MM.1S (cell line): ENCODE measurements around the gene ZAP70.
"Not testable (repeated sequence)": the region's sequence is repeated elsewhere in the genome, so short reads cannot be mapped to it uniquely, and the experiment has no call there.

Experiments
- DNase-seq: peaks from one replicate; pipeline ENCODE4 v3.0.0-alpha.2; 2015
- H2AFZ ChIP-seq: fragments of 300-600 bp; sonication (generic); 2 replicates; pipeline ENCODE4 v1.6.0; 2016; ENCODE audit warnings: antibody characterized with exemption, low read length
- H3F3A ChIP-seq: fragments of 300-600 bp; sonication (generic); 2 replicates; pipeline ENCODE4 v1.6.1; 2016; ENCODE audit warnings: mild to moderate bottlenecking, antibody characterized with exemption, low read length, moderate library complexity, mixed read lengths; ENCODE audit not compliant: insufficient read depth
- H3K27ac ChIP-seq: fragments of 300-600 bp; sonication (generic); 2 replicates; pipeline ENCODE4 v1.5.1; 2016; ENCODE audit warnings: mild to moderate bottlenecking, low read length
- H3K27me3 ChIP-seq: fragments of 300-600 bp; sonication (generic); replicated peaks from 2 replicates; pipeline ENCODE4 v1.6.0; 2016; ENCODE audit warnings: low read length; ENCODE audit not compliant: insufficient read depth
- H3K36me3 ChIP-seq: fragments of 300-600 bp; sonication (generic); replicated peaks from 2 replicates; pipeline ENCODE4 v1.6.1; 2016; ENCODE audit warnings: mild to moderate bottlenecking, low read length, mixed read lengths; ENCODE audit not compliant: insufficient read depth
- H3K4me1 ChIP-seq: fragments of 300-600 bp; sonication (generic); 2 replicates; pipeline ENCODE4 v1.6.1; 2016; ENCODE audit warnings: low read length, mixed read lengths
- H3K4me2 ChIP-seq: fragments of 300-600 bp; sonication (generic); 2 replicates; pipeline ENCODE4 v1.6.0; 2016; ENCODE audit warnings: low read depth, low read length
- H3K4me3 ChIP-seq: fragments of 300-600 bp; sonication (generic); 2 replicates; pipeline ENCODE4 v1.5.1; 2016; ENCODE audit warnings: low read length, mixed read lengths
- H3K79me2 ChIP-seq: fragments of 300-600 bp; sonication (generic); 2 replicates; pipeline ENCODE4 v1.6.1; 2016; ENCODE audit warnings: mixed run types, low read length, mixed read lengths
- H3K9ac ChIP-seq: fragments of 300-600 bp; sonication (generic); 2 replicates; pipeline ENCODE4 v1.6.1; 2016; ENCODE audit warnings: low read length, mixed read lengths
- H3K9me2 ChIP-seq: fragments of 300-600 bp; sonication (generic); replicated peaks from 2 replicates; pipeline ENCODE4 v1.6.1; 2016; ENCODE audit warnings: mild to moderate bottlenecking, low read length, mixed read lengths; ENCODE audit not compliant: insufficient read depth
- H3K9me3 ChIP-seq: fragments of 300-600 bp; sonication (generic); replicated peaks from 2 replicates; pipeline ENCODE4 v1.6.1; 2016; ENCODE audit warnings: mild to moderate bottlenecking, low read length, mixed read lengths; ENCODE audit not compliant: insufficient read depth
- H4K20me1 ChIP-seq: fragments of 300-600 bp; sonication (generic); 2 replicates; pipeline ENCODE4 v1.6.1; 2016; ENCODE audit warnings: mild to moderate bottlenecking, low read length, moderate library complexity, mixed read lengths; ENCODE audit not compliant: insufficient read depth
- CTCF ChIP-seq: fragments of 300-600 bp; sonication (generic); IDR thresholded peaks from 2 replicates; pipeline ENCODE4 v1.5.1; 2016; ENCODE audit warnings: antibody characterized with exemption, low read length, mixed read lengths
- EZH2 ChIP-seq: fragments of 300-600 bp; sonication (generic); optimal IDR thresholded peaks from 2 replicates; pipeline ENCODE3; 2017; ENCODE audit warnings: low read depth, mild to moderate bottlenecking, antibody characterized with exemption, low read length, mixed read lengths
- EZH2phosphoT487 ChIP-seq: fragments of 300-600 bp; sonication (generic); IDR thresholded peaks from 2 replicates; pipeline ENCODE4 v1.6.1; 2018; ENCODE audit warnings: antibody characterized with exemption, low read length

Gene ZAP70

GRCh38 chr2:97678298-97678697 lies 35.1 kb upstream of the ZAP70 start:
- Histone ChIP-seq H3F3A (no peaks in the 10 kb centered on the region), H3K36me3 (no peaks in the 10 kb centered on the region; the same call in 1 of the 2 replicates), H2AFZ (no peak overlapping the region), H3K9me3 (no peaks in the 10 kb centered on the region), H3K4me3 (no peak overlapping the region), H3K79me2 (no peaks in the 10 kb centered on the region), H3K4me1 (no peaks in the 10 kb centered on the region), H3K9me2 (no peaks in the 10 kb centered on the region), H3K9ac (no peak overlapping the region), H3K4me2 (no peak overlapping the region), H3K27me3 (no peaks in the 10 kb centered on the region), H3K27ac (no peak overlapping the region), H4K20me1 (no peaks in the 10 kb centered on the region)
- no peak for DNase-seq
- no peak for TF ChIP-seq EZH2phosphoT487
- TF ChIP-seq EZH2 = no peak
- no peak for TF ChIP-seq CTCF

- not testable (repeated sequence) for H3K9ac ChIP-seq, H3K79me2 ChIP-seq, H3K27ac ChIP-seq
Measured at GRCh38 chr2:97687235-97687634, 26.1 kb upstream of the ZAP70 start.

GRCh38 chr2:97688062-97688827 lies 25.1 kb upstream of the ZAP70 start:
- Histone ChIP-seq H3K9me2 (no peaks in the 10 kb centered on the region), H3K4me3 (no peak overlapping the region)
- TF ChIP-seq EZH2 (no peak), CTCF (no peak), EZH2phosphoT487 (no peak)

More at GRCh38 chr2:97687235-97687634, 26.1 kb upstream of the ZAP70 start:
- not testable (repeated sequence) for H3F3A ChIP-seq, DNase-seq, H3K9me3 ChIP-seq, H3K36me3 ChIP-seq, H3K27me3 ChIP-seq, H3K4me2 ChIP-seq, H4K20me1 ChIP-seq, H3K9me2 ChIP-seq, H2AFZ ChIP-seq, H3K4me3 ChIP-seq, H3K4me1 ChIP-seq

GRCh38 chr2:97691166-97691565 lies 22.2 kb upstream of the ZAP70 start:
- H3K4me1 ChIP-seq = no peaks in the 10 kb centered on the region
- H3K36me3 ChIP-seq = no peaks in the 10 kb centered on the region
- no peaks in the 10 kb centered on the region for H4K20me1 ChIP-seq
- H3F3A ChIP-seq = no peaks in the 10 kb centered on the region
- H3K27me3 ChIP-seq = no peaks in the 10 kb centered on the region
- TF ChIP-seq EZH2 (no peak), CTCF (no peak), EZH2phosphoT487 (no peak)
- no peak overlapping the region for H3K9ac ChIP-seq
- H2AFZ ChIP-seq = no peak overlapping the region
- no peak overlapping the region for H3K4me3 ChIP-seq
- H3K9me2 ChIP-seq = no peaks in the 10 kb centered on the region
- no peaks in the 10 kb centered on the region for H3K9me3 ChIP-seq
- H3K27ac ChIP-seq = no peak overlapping the region
- DNase-seq = no peak
- no peaks in the 10 kb centered on the region for H3K79me2 ChIP-seq
- H3K4me2 ChIP-seq = no peak overlapping the region

More at GRCh38 chr2:97688062-97688827, 25.1 kb upstream of the ZAP70 start:
- Histone ChIP-seq H3K4me1 (no peaks in the 10 kb centered on the region), H2AFZ (no peak overlapping the region), H3K79me2 (no peaks in the 10 kb centered on the region), H3K36me3 (no peaks in the 10 kb centered on the region), H3K4me2 (no peak overlapping the region), H3K27ac (no peak overlapping the region), H4K20me1 (no peaks in the 10 kb centered on the region), H3F3A (no peaks in the 10 kb centered on the region), H3K27me3 (no peaks in the 10 kb centered on the region), H3K9ac (no peak overlapping the region), H3K9me3 (no peaks in the 10 kb centered on the region)
- DNase-seq = no peak
